HG02885 (cell line): ENCODE data around the gene SPEF2.

Experiments
- ATAC-seq: cut with Tn5 transposase; IDR thresholded peaks from one replicate; pipeline ENCODE4 v1.9.1; 2021; ENCODE audit warnings: mild to moderate bottlenecking; ENCODE audit not compliant: unreplicated experiment, poor library complexity

The SPEF2 gene

GRCh38 chr5:35707659-35708058 is 90.0 kb downstream of the SPEF2 start:
- ATAC-seq, result no peak

DNA sequence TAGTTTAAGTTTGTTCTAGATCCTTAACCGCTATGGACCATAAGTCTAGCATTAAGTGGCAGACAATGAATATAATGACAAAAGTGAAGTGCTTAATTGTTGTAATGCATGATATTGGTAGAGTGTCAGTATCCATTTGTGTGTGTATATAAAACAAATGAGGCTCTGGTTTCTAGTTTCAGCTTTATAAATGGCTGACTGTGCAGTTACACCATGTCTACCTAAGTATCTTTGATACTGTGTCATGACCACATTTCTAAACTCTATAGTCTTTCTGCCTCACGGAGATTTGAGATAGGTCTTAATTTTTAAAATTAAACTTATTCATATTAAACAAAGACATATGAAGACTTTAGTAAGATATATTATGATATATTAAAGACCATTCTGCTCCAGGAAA is 92.0 kb downstream of the SPEF2 start:
- no peak for ATAC-seq

GRCh38 chr5:35717718-35718117 is 100.1 kb downstream of the SPEF2 start:
- ATAC-seq, result no peak

GRCh38 chr5:35735718-35736117 is 118.1 kb downstream of the SPEF2 start:
- ATAC-seq, result no peak

GRCh38 chr5:35736280-35736679 is 118.6 kb downstream of the SPEF2 start:
- no peak for ATAC-seq

DNA sequence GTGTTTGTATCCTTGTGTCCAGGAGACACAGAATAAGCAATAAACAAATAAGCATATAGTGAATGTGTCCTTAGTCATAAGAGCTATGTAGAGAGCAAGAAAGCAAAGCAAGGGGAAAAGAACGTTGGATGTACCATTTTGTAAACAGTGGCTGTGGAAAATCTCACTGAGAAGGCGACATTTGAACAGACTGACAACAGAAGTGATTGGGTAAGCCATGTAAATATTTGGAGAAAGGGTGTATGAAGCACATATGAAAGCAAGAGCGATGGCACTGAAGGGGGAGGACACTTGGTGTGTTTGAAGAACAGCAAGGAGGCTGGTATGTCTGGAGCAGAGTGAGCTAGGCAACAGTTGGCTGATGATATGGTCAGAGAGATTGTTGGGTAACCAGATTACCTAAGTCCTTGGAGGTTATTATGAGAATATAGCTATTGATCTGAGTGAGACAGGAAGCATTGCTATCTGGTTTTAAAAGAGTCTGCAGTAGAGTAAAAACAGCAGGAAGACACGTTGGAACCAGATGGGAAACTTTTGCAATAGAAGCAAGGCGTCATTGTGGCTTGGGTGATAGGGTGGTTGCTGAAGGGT is 123.6 kb downstream of the SPEF2 start:
- ATAC-seq, result no peak

GRCh38 chr5:35741971-35742370 is 124.3 kb downstream of the SPEF2 start:
- no peak for ATAC-seq

GRCh38 chr5:35743644-35744043 is 126.0 kb downstream of the SPEF2 start:
- ATAC-seq, result no peak

DNA sequence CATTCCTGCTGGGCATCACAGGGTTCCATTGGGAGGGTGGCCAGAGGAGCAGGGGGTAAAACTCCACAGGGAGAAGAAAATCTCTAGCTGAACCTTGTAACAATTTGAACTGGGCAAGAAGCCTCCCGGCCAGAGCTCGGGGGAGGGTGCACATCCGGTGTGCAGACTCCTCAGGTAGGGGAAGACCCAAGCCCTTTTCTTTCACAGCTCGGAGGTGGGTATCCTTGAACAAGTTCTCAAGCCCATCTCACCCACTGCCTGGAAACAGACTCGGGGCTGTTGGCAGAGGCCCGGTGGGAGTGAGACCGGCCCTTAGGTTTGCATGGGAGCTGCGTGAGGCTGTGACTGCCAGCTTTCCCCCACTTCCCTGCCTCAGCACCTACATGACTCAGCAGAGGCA is 127.5 kb downstream of the SPEF2 start:
- ATAC-seq, result no peak

DNA sequence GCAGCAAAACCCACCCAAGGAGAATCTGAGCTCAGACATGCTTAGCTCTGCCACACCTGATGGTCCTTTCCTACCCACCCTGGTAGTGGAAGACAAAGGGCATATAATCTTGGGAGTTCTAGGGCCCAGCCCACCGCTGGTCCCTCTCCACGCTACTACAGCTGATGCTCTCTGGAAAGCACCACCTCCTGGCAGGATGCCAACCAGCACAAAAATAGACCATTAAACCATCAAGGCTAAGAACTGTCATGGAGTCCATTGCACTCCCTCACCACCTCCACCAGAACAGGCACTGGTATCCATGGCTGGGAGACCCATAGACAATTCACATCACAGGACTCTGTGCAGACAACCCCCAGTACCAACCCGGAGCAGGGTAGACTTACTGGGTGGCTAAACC is 128.0 kb downstream of the SPEF2 start:
- no peak for ATAC-seq

DNA sequence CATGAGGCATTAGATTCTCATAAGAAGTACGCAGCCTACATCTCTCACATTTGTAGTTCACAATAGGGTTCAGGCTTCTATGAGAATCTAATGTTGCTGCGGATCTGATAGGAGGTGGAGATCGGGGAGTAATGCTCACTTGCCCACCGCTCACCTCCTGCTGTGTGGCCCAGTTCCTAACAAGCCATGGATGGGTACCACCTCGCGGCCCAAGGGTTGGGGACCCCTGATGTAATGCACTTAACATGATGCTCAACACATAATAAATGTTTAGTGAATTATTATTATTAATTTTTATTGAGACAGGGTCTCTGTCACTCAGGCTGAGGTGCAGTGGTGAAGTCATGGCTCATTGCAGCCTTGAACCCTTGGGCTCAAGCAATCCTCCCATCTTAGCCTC is 134.3 kb downstream of the SPEF2 start:
- ATAC-seq, result no peak

GRCh38 chr5:35753500-35753899 is 135.8 kb downstream of the SPEF2 start:
- no peak for ATAC-seq

- no peak for ATAC-seq
Observed at GRCh38 chr5:35754481-35754880, 136.8 kb downstream of the SPEF2 start.

- ATAC-seq, result no peak
Observed at GRCh38 chr5:35755966-35756365, 138.3 kb downstream of the SPEF2 start.

- no peak for ATAC-seq
Observed at GRCh38 chr5:35758151-35758724, 140.6 kb downstream of the SPEF2 start.

- no peak for ATAC-seq
Observed at GRCh38 chr5:35761541-35761940, 143.9 kb downstream of the SPEF2 start.

DNA sequence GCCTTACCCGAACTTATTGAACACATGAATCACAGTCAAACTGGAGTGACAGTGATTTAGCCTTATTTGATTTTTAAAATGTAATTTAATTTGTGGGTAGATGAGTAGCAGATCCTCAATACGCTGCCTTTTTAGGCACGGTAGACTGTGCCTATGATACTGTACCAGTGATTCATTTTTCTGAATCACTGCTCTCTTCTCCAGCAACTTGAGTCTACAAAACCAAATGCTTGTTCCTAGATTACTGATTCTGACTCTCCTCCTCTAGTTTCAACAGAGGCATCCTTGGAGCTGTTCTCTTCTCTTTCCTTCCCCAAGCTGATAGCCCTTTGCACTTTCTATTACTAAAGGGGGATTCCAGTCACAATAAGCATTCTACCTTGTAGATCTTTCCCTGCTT is 144.7 kb downstream of the SPEF2 start:
- no peak for ATAC-seq

DNA sequence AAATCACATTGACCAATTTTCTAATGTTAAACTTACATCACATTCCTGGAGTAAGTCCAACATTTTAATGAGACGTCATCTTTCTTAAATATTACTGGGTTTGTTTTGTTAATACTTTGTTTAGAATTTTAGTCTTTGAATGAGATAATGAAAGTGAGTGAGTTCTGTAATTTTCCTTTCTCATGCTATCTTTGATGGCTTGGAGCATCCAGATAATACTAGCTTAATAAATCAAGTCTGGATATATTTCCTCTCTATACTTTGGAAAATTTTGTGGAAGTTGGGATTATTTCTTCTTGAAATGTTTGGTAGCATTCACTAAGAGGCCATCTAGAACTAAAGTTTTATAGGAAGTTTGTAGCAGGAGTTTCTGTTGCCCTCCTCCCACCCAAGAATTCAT is 148.3 kb downstream of the SPEF2 start:
- no peak for ATAC-seq

DNA sequence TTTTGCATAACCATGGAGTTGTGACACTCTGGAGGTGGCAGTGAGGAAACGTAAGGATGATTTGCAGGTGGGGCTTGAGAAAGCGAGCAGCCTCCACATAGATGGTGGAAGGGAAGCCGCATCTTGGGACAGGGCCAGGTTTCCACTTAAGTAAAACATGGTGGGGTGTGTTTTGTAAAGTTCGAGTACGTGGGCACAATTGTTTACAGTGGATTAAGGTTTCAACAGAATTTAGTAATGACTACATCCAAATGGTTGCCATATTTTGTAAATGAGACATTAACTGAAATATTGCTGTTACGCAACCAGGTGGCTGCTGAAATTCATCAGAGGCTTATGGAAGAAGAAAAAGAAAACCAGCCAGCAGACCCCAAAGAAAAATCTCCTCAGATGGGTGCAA is 153.6 kb downstream of the SPEF2 start:
- no peak for ATAC-seq

- no peak for ATAC-seq
Observed at GRCh38 chr5:35771839-35772238, 154.2 kb downstream of the SPEF2 start.

GRCh38 chr5:35773967-35774366 is 156.3 kb downstream of the SPEF2 start:
- ATAC-seq, result no peak

DNA sequence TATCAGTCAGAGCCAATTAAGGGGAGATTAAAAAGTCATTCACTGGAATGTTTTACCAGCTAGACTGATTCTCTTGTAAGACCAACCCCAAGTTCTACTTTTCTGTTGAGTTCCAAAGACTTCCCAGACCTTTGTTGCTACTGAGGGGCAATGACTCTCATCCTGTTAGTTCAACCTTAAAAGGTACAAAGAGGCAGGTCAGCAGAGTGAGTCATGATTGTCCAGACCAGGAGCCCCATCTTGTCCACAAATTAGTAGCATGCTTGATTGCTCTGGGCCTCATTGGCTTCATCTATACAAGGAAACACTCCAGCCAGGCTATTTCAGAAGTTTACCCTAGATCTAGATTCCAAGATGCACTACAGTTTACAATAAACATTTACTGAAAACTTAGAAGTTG is 159.1 kb downstream of the SPEF2 start:
- no peak for ATAC-seq
